HepG2 (cell line): Measurements from ENCODE around the gene TKTL2. TPM values are rescaled to one million over a fixed set of nuclear protein-coding genes. Genes with fewer than 3 reads are reported as not detected.

ENCODE experiments used
- CCDC6 ChIP-seq: sonication (generic); formaldehyde crosslinking; IDR thresholded peaks from 2 replicates; pipeline ENCODE4 v1.8.1; 2022; ENCODE audit warnings: mild to moderate bottlenecking, missing genetic modification reagents, moderate library complexity
- EZH2 ChIP-seq: conservative IDR thresholded peaks from 2 replicates; pipeline ENCODE4 v1.6.1; 2012; ENCODE audit warnings: mild to moderate bottlenecking, low read depth, low read length, moderate library complexity
- SRSF1 ChIP-seq: fragments of 200-400 bp; formaldehyde crosslinking; optimal IDR thresholded peaks from 2 replicates; pipeline ENCODE3; 2017; ENCODE audit warnings: mild to moderate bottlenecking, low read depth, low read length, moderate library complexity
- YY1 ChIP-seq: IDR thresholded peaks from 2 replicates; pipeline ENCODE4 v1.6.1; 2011; ENCODE audit warnings: low read length, low read depth, moderate library complexity, mild to moderate bottlenecking; ENCODE audit not compliant: insufficient read depth, insufficient replicate concordance
- ZNF326 ChIP-seq: sonication (generic); formaldehyde crosslinking; IDR thresholded peaks from 2 replicates; pipeline ENCODE4 v1.4.0; 2020; ENCODE audit warnings: missing genetic modification reagents, borderline replicate concordance
- ZNF446 ChIP-seq: sonication (generic); formaldehyde crosslinking; IDR thresholded peaks from 2 replicates; pipeline ENCODE4 v1.5.0; 2020; ENCODE audit warnings: mild to moderate bottlenecking, missing genetic modification reagents
- ZNF460 ChIP-seq: sonication (generic); formaldehyde crosslinking; IDR thresholded peaks from 2 replicates; pipeline ENCODE4 v1.5.1; 2020; ENCODE audit warnings: missing genetic modification reagents, mild to moderate bottlenecking, borderline replicate concordance
- ZNF496 ChIP-seq: sonication (generic); formaldehyde crosslinking; IDR thresholded peaks from 2 replicates; pipeline ENCODE4 v1.8.1; 2023; ENCODE audit warnings: mild to moderate bottlenecking, moderate library complexity, missing genetic modification reagents; ENCODE audit not compliant: insufficient replicate concordance
- ZNF773 ChIP-seq: sonication (generic); formaldehyde crosslinking; IDR thresholded peaks from 2 replicates; pipeline ENCODE4 v1.4.0; 2020; ENCODE audit warnings: missing genetic modification reagents, borderline replicate concordance
- polyA plus RNA-seq, 8 experiments: library from polyadenylated mRNA; depleted of rRNA in 3 of 8; stranded (reverse) in 7 of 8; unstranded in 1 of 8; fragments of >200 nt; fragmentation: Illumina TruSeq in 4 of 8; extraction: Trizol in 4 of 8; gene quantifications; 2 replicates each; pipeline versions ENCODE4 v1.2.1 to v1.2.3, GENCODE V29; 2011 to 2016; ENCODE audit warnings: low read depth in 4 of 8, missing spikeins in 1 of 8, mixed read lengths in 1 of 8; ENCODE audit not compliant: insufficient read depth in 1 of 8
- total RNA-seq, 5 experiments: library from RNA; depleted of rRNA; stranded (reverse); fragments of >200 nt; fragmentation: Illumina TruSeq; extraction: Trizol; gene quantifications; 2 replicates each; pipeline ENCODE4 v1.2.3, GENCODE V29; 2016; ENCODE audit warnings: low read depth in 1 of 5
- TF ChIP-seq, protein P1 (sequence below): sonication (generic); formaldehyde crosslinking; IDR thresholded peaks from 2 replicates; pipeline ENCODE4 v1.4.0; 2020; ENCODE audit warnings: mild to moderate bottlenecking, missing genetic modification reagents
- TF ChIP-seq, protein P2 (sequence below): IDR thresholded peaks from 2 replicates; pipeline ENCODE4 v1.6.1; 2016
- TF ChIP-seq, protein P3 (sequence below): sonication (generic); formaldehyde crosslinking; IDR thresholded peaks from 2 replicates; pipeline ENCODE4 v1.4.0; 2020; ENCODE audit warnings: mild to moderate bottlenecking, missing genetic modification reagents
- TF ChIP-seq, protein P4 (sequence below): sonication (generic); formaldehyde crosslinking; IDR thresholded peaks from 2 replicates; pipeline ENCODE4 v1.4.0; 2020; ENCODE audit warnings: mild to moderate bottlenecking, missing genetic modification reagents

The TKTL2 gene
- total and polyA plus RNA-seq, 2 of the 13 experiments (the other 11 are each of a cell fraction or from before 2014, with no cell fraction given) = not detected

DNA sequence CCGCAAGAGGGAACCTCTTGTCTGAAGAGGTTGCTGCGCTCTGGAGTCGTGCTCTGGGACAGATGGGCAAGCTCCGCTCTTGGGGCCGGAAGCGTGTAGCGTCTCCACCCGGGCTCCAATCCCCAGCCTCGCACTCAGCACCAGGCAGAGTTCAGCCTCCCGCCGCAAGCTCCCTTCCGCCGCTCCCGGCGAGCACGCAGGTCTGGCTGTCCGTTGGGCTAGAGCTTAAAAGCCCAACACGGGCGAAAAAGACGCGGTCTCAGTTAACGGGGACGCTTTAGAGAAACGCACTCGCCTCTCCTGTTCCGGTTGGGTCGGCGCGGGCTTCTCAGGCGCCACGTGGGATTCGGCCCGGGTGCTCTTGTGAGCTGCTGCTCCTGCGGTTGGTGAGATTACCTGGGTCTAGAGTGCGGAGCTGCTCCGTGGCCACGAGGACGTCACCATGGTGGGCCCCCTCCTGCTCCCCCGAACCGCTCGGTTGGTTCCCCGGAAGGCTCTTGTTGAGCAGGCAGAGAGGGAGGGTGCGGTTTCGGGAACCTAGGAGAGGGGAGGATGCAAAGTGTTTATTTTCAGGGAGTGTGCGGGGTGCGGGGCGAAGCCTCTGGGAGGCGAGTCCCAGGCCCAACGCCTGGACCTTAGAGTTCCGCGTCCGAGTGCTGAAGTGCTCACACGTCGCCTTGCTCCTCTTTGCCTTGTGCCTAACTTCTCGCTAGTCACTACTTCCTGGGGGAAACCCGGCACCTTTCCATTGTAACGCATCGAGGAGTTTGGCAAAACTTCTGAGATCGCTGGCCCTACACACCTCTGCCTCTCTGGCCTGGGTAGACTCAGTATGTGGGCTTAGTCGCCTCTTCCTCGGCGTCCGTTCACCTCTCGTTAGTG lies 21.0 kb upstream of the TKTL2 start, which contains the start of gene TMA16 (continued):
- TF ChIP-seq, protein P1, sequence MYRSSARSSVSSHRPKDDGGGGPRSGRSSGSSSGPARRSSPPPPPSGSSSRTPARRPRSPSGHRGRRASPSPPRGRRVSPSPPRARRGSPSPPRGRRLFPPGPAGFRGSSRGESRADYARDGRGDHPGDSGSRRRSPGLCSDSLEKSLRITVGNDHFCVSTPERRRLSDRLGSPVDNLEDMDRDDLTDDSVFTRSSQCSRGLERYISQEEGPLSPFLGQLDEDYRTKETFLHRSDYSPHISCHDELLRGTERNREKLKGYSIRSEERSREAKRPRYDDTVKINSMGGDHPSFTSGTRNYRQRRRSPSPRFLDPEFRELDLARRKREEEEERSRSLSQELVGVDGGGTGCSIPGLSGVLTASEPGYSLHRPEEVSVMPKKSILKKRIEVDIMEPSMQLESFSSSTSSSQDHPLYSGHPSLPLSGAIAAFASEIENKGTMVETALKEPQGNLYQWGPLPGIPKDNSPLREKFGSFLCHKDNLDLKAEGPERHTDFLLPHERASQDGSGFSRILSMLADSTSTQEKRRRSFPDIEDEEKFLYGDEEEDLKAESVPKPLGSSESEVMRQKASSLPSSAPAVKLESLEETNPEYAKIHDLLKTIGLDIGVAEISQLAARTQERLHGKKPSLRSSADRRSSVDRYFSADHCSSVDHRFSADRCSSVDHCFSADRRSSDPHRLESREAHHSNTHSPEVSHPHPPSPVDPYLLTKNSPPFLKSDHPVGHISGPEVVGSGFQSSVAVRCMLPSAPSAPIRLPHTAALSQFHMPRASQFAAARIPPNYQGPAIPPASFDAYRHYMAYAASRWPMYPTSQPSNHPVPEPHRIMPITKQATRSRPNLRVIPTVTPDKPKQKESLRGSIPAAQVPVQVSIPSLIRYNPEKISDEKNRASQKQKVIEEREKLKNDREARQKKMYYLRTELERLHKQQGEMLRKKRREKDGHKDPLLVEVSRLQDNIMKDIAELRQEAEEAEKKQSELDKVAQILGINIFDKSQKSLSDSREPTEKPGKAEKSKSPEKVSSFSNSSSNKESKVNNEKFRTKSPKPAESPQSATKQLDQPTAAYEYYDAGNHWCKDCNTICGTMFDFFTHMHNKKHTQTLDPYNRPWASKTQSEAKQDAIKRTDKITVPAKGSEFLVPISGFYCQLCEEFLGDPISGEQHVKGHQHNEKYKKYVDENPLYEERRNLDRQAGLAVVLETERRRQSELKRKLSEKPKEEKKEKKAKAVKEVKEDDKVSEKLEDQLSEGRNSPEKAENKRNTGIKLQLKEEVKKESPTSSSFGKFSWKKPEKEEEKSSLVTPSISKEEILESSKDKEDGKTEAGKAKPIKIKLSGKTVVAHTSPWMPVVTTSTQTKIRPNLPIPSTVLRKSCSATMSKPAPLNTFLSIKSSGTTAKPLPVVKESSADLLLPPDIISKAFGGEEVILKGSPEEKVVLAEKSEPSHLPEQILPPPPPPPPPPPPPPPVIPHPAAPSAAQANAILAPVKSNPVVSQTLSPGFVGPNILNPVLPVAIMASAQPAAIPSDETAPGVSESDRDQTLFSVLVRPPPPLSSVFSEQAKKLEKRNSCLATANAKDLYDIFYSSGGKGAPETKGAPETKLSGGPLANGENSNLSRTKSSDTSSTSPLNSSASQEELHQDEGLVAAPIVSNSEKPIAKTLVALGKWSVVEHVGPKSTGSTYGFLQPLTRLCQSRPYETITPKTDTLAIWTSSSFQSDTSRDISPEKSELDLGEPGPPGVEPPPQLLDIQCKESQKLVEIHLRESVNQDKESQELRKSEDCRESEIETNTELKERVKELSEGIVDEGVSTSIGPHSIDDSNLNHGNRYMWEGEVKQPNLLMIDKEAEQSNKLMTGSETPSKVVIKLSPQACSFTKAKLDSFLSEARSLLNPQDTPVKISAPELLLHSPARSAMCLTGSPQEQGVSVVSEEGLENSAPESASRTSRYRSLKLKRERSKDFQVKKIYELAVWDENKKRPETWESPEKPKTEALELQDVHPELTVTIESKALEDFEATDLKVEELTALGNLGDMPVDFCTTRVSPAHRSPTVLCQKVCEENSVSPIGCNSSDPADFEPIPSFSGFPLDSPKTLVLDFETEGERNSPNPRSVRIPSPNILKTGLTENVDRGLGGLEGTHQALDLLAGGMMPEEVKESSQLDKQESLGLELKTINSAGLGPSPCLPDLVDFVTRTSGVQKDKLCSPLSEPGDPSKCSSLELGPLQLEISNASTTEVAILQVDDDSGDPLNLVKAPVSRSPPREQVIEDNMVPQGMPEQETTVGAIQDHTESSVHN = peak; percentile 98
- TF ChIP-seq, protein P2, sequence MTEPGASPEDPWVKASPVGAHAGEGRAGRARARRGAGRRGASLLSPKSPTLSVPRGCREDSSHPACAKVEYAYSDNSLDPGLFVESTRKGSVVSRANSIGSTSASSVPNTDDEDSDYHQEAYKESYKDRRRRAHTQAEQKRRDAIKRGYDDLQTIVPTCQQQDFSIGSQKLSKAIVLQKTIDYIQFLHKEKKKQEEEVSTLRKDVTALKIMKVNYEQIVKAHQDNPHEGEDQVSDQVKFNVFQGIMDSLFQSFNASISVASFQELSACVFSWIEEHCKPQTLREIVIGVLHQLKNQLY (CRISPR knock-in tag) = peak; percentile 74; the same call in 1 of the 2 replicates
- TF ChIP-seq, protein P3, sequence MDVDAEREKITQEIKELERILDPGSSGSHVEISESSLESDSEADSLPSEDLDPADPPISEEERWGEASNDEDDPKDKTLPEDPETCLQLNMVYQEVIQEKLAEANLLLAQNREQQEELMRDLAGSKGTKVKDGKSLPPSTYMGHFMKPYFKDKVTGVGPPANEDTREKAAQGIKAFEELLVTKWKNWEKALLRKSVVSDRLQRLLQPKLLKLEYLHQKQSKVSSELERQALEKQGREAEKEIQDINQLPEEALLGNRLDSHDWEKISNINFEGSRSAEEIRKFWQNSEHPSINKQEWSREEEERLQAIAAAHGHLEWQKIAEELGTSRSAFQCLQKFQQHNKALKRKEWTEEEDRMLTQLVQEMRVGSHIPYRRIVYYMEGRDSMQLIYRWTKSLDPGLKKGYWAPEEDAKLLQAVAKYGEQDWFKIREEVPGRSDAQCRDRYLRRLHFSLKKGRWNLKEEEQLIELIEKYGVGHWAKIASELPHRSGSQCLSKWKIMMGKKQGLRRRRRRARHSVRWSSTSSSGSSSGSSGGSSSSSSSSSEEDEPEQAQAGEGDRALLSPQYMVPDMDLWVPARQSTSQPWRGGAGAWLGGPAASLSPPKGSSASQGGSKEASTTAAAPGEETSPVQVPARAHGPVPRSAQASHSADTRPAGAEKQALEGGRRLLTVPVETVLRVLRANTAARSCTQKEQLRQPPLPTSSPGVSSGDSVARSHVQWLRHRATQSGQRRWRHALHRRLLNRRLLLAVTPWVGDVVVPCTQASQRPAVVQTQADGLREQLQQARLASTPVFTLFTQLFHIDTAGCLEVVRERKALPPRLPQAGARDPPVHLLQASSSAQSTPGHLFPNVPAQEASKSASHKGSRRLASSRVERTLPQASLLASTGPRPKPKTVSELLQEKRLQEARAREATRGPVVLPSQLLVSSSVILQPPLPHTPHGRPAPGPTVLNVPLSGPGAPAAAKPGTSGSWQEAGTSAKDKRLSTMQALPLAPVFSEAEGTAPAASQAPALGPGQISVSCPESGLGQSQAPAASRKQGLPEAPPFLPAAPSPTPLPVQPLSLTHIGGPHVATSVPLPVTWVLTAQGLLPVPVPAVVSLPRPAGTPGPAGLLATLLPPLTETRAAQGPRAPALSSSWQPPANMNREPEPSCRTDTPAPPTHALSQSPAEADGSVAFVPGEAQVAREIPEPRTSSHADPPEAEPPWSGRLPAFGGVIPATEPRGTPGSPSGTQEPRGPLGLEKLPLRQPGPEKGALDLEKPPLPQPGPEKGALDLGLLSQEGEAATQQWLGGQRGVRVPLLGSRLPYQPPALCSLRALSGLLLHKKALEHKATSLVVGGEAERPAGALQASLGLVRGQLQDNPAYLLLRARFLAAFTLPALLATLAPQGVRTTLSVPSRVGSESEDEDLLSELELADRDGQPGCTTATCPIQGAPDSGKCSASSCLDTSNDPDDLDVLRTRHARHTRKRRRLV (CRISPR knock-in tag) = 0 out of 2 replicates have a peak, but pooled peaks have one; percentile 49
- TF ChIP-seq ZNF446 (CRISPR knock-in tag) = no peak; the same call in 1 of the 2 replicates
- TF ChIP-seq ZNF326 (CRISPR knock-in tag) = no peak
- no peak for TF ChIP-seq EZH2
- peak; percentile 95 for TF ChIP-seq CCDC6 (CRISPR knock-in tag)
- TF ChIP-seq ZNF773 (CRISPR knock-in tag) = peak; percentile 41; the same call in 1 of the 2 replicates
- peak; percentile 76 for TF ChIP-seq YY1
- TF ChIP-seq ZNF496 (CRISPR knock-in tag) = no peak
- TF ChIP-seq ZNF460 (CRISPR knock-in tag) = peak; percentile 66; the same call in 1 of the 2 replicates
- TF ChIP-seq SRSF1 = peak; percentile 96
- TF ChIP-seq, protein P4, sequence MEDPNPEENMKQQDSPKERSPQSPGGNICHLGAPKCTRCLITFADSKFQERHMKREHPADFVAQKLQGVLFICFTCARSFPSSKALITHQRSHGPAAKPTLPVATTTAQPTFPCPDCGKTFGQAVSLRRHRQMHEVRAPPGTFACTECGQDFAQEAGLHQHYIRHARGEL (CRISPR knock-in tag) = no peak
